ENCODE results near the gene PDHA2. TPM values are rescaled to one million over a fixed set of nuclear protein-coding genes. Genes with fewer than 3 reads are reported as not detected.
"Not testable (repeated sequence)": the region's sequence is repeated elsewhere in the genome, so short reads cannot be mapped to it uniquely, and the experiment has no call there.

Gene PDHA2
- not detected for total RNA-seq
- polyA plus RNA-seq, result not detected

GRCh38 chr4:95839891-95840290, at the start of gene PDHA2:
TSS of gene PDHA2 (plus strand) at chr4:95840093. CDS start at chr4:95840151, 58 bp downstream.
- Histone ChIP-seq H3K4me3 (ENCODE audit: low read depth, low read length) (no peak within 1 kb of the TSS), H3K27ac (ENCODE audit: low read depth) (no peak within 1 kb of the TSS), H3K36me3 (ENCODE audit: insufficient read depth) (no peaks in the 10 kb centered on the region), H3K4me1 (ENCODE audit: insufficient read depth) (no peaks in the 10 kb centered on the region)
- no peak for DNase-seq (ENCODE audit: extremely low spot score)
- 97% methylated on average over 22 of the region's 22 CpGs for WGBS

DNA sequence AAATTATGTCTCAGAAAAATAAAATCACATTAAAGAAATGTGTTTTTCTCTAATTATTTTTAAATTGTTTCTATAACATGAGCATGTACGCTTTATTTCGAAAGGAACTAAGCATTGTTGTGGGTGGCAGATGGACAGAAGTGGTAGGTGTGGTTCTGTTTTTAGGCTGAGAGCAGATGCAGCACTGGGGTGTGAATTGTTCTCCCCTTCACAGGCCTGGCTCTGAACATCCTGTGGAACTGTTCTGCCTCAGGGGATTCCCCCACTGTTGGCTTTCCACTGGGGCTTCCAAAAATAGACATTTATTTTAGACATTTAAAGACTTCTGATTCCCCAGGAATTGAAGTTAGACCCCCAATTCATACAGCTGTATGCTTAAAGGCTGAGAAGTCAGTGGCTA, 41.9 kb upstream of the PDHA2 start:
- Histone ChIP-seq H3K4me1 (ENCODE audit: insufficient read depth) (no peaks in the 10 kb centered on the region), H3K4me3 (ENCODE audit: low read depth, low read length) (no peak overlapping the region), H3K27ac (ENCODE audit: low read depth) (no peak overlapping the region), H3K36me3 (ENCODE audit: insufficient read depth) (no peaks in the 10 kb centered on the region)
- DNase-seq (ENCODE audit: extremely low spot score), result no peak
- 83% methylated on average over 2 of the region's 2 CpGs for WGBS

- Histone ChIP-seq H3K27ac (ENCODE audit: low read depth) (no peak overlapping the region), H3K4me1 (ENCODE audit: insufficient read depth) (no peaks in the 10 kb centered on the region), H3K36me3 (ENCODE audit: insufficient read depth) (no peaks in the 10 kb centered on the region), H3K4me3 (ENCODE audit: low read depth, low read length) (no peak overlapping the region)
- no peak for DNase-seq (ENCODE audit: extremely low spot score)
- WGBS, result 81% methylated on average over 3 of the region's 3 CpGs
Measured at GRCh38 chr4:95798727-95799126, 41.2 kb upstream of the PDHA2 start.

- no peaks in the 10 kb centered on the region for H3K4me1 ChIP-seq (ENCODE audit: insufficient read depth)
- DNase-seq (ENCODE audit: extremely low spot score), result no peak
- WGBS, result 76% methylated on average over 3 of the region's 3 CpGs
- no peak overlapping the region for H3K4me3 ChIP-seq (ENCODE audit: low read depth, low read length)
- no peak overlapping the region for H3K27ac ChIP-seq (ENCODE audit: low read depth)
- H3K36me3 ChIP-seq (ENCODE audit: insufficient read depth), result no peaks in the 10 kb centered on the region
Measured at GRCh38 chr4:95821867-95822266, 18.0 kb upstream of the PDHA2 start.

DNA sequence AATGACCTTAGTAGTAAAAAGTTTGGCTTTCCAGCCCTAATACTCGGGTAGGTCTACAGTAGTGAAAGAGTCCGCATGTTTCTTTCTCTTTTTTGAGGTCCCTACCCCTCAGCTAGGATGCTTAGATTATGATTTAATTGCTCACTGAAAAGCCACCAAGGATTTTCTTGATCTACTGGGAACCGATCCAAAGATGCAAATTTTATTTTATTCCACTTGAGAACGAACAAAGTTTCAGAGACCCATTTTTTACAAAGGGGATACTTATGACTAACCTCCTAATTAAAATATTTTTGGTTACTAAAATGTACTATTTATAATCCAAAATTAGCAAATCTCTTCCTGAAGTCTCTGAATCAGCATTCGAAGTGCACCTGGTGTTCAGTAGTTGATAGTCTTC, 14.3 kb upstream of the PDHA2 start:
- Histone ChIP-seq H3K4me1 (ENCODE audit: insufficient read depth) (no peaks in the 10 kb centered on the region), H3K4me3 (ENCODE audit: low read depth, low read length) (no peak overlapping the region), H3K27ac (ENCODE audit: low read depth) (no peak overlapping the region), H3K36me3 (ENCODE audit: insufficient read depth) (no peaks in the 10 kb centered on the region)
- WGBS, result 61% methylated on average over 5 of the region's 5 CpGs
- no peak for DNase-seq (ENCODE audit: extremely low spot score)

DNA sequence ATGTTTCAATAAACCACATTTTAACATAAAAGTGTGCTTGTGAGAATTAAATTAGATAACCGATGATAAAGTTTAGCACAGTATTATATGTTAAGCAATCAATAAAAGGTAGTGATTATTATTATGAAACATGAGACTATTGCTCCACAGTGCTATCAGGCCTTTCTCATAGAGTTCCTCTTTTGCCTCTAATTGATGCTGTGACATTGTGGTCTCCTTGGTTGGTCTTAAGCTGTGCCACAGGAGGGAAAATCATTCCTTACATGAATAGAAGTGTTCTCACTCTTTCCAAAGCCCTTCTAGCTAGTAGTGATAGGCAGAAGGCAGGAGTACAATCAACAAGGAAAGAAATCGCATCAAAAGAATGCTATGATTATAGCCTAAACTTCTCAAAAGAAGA, 9.2 kb upstream of the PDHA2 start:
- no peaks in the 10 kb centered on the region for H3K36me3 ChIP-seq (ENCODE audit: insufficient read depth)
- no peak overlapping the region for H3K27ac ChIP-seq (ENCODE audit: low read depth)
- 95% methylated on average over 2 of the region's 2 CpGs for WGBS
- no peak for DNase-seq (ENCODE audit: extremely low spot score)
- no peaks in the 10 kb centered on the region for H3K4me1 ChIP-seq (ENCODE audit: insufficient read depth)
- no peak overlapping the region for H3K4me3 ChIP-seq (ENCODE audit: low read depth, low read length)

DNA sequence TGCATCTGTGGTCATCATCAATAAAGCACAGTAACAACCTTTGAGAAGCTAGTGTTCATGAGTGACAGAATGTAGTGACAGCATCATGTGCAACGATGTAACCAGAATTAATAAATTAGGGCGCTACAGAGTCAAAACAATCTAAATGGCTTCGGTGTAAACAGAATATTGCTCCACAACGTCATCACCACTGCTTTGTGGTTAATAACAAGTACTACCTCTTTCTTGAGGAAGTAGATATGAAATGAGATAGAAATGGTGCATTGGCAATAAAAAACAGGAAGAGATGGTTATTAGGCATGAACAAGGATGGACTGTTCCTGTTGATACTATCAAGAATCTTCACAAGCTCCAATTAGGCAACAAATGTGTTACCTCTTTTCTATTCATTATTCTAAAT, 8.7 kb upstream of the PDHA2 start:
- 63% methylated on average over 4 of the region's 4 CpGs for WGBS
- Histone ChIP-seq H3K4me3 (ENCODE audit: low read depth, low read length) (no peak overlapping the region), H3K4me1 (ENCODE audit: insufficient read depth) (no peaks in the 10 kb centered on the region), H3K36me3 (ENCODE audit: insufficient read depth) (no peaks in the 10 kb centered on the region), H3K27ac (ENCODE audit: low read depth) (no peak overlapping the region)
- no peak for DNase-seq (ENCODE audit: extremely low spot score)

- no peak overlapping the region for H3K4me3 ChIP-seq (ENCODE audit: low read depth, low read length)
- H3K36me3 ChIP-seq (ENCODE audit: insufficient read depth), result no peaks in the 10 kb centered on the region
- no peak for DNase-seq (ENCODE audit: extremely low spot score)
- H3K4me1 ChIP-seq (ENCODE audit: insufficient read depth), result no peaks in the 10 kb centered on the region
- no peak overlapping the region for H3K27ac ChIP-seq (ENCODE audit: low read depth)
Measured at GRCh38 chr4:95833711-95834194, 6.1 kb upstream of the PDHA2 start.

- DNase-seq (ENCODE audit: extremely low spot score), result no peak
- H3K4me3 ChIP-seq (ENCODE audit: low read depth, low read length), result no peak overlapping the region
- no peaks in the 10 kb centered on the region for H3K4me1 ChIP-seq (ENCODE audit: insufficient read depth)
- 52% methylated on average over 3 of the region's 3 CpGs for WGBS
- no peaks in the 10 kb centered on the region for H3K36me3 ChIP-seq (ENCODE audit: insufficient read depth)
- H3K27ac ChIP-seq (ENCODE audit: low read depth), result no peak overlapping the region
Measured at GRCh38 chr4:95835672-95836071, 4.2 kb upstream of the PDHA2 start.

DNA sequence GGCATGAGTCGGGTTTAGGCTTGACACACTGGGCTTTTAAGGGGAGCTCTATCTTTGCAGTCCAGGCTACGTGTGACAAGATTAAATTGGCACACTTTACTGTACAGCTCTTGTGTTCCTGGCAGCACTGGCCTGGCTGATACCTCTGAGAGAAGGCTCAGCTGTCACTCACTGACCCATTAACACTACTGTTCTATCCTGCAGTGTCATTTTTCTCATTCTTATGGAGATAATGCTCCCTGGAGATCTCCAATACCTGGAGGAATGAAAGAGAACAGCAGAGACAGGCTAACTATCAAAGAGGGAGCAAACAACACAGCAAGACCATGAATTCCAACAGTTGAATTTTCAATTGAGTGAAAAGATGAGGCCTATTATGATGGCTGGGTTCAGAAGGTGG, 1.7 kb upstream of the PDHA2 start:
- Histone ChIP-seq H3K4me1 (ENCODE audit: insufficient read depth) (no peaks in the 10 kb centered on the region), H3K36me3 (ENCODE audit: insufficient read depth) (no peaks in the 10 kb centered on the region), H3K4me3 (ENCODE audit: low read depth, low read length) (no peak overlapping the region), H3K27ac (ENCODE audit: low read depth) (no peak overlapping the region)
- no peak for DNase-seq (ENCODE audit: extremely low spot score)
- 80% methylated on average over 2 of the region's 2 CpGs for WGBS

DNA sequence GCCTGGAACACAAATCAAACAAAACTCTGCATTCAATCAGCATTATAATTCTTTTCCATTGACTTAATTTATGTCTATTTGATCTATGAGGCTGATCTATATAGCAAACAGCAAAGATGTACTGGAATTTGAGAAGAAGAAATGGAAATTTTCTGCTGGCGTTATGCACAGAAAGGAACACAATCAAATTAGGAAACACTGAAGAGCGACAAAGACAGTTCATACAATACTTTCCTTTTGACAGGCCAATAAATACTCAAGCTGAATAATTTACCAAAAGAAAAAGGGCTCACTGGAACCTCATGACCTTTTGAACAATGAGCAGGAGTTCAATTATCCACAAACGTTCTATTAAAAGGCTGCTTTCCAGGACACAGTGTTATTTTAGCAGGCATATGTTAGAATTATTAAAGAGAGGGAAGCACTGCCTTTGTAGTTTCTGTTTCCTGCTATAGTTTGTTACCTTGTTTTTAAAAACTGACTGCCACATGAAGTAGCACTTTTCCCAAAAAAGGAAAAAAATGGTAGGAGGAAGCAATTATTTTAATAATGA, 8.1 kb downstream of the PDHA2 start:
- no peaks in the 10 kb centered on the region for H3K36me3 ChIP-seq (ENCODE audit: insufficient read depth)
- no peak for DNase-seq (ENCODE audit: extremely low spot score)
- H3K4me3 ChIP-seq (ENCODE audit: low read depth, low read length), result no peak overlapping the region
- no peak overlapping the region for H3K27ac ChIP-seq (ENCODE audit: low read depth)
- H3K4me1 ChIP-seq (ENCODE audit: insufficient read depth), result no peaks in the 10 kb centered on the region
- 63% methylated on average over 3 of the region's 3 CpGs for WGBS

DNA sequence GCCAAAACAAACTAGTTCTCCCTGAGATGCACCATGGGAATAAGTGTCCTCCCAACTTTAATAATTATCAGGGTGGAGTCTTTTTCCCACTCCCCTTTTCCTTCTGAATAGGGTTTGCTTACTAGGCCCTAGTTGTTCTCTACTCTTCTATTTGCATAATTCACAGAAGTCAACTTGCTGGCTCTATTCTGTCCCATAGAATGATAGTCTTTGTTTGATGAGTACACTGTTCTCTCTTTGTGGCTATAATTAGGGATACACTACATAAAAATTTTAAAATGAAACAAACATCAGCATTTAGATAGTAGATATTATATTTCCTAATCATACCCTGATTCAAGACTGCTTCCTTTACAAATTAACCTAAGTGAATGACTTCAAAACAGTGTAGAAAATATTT, 10.3 kb downstream of the PDHA2 start:
- Histone ChIP-seq H3K36me3 (ENCODE audit: insufficient read depth) (no peaks in the 10 kb centered on the region), H3K27ac (ENCODE audit: low read depth) (no peak overlapping the region), H3K4me3 (ENCODE audit: low read depth, low read length) (no peak overlapping the region), H3K4me1 (ENCODE audit: insufficient read depth) (no peaks in the 10 kb centered on the region)
- DNase-seq (ENCODE audit: extremely low spot score), result no peak

DNA sequence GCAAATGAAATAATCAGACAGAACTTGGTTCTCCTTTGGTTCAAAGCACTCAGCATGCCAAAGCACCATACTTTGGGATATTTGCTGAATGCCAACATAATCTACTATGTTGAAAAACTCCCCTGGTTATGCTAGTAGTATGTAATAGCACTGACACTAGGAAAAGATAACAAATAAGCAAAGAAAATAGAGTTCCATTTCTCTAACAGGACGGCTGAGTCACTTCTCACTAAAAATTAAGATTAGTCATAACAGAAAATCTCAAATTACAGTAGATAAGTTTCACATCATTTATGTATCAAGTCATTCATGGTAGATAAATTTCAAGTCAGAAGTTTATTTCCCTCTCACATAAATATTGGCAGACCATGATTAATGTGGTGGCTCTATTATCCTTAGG, 17.9 kb downstream of the PDHA2 start:
- no peak for DNase-seq (ENCODE audit: extremely low spot score)
- Histone ChIP-seq H3K36me3 (ENCODE audit: insufficient read depth) (no peaks in the 10 kb centered on the region), H3K4me3 (ENCODE audit: low read depth, low read length) (no peak overlapping the region), H3K27ac (ENCODE audit: low read depth) (no peak overlapping the region), H3K4me1 (ENCODE audit: insufficient read depth) (no peaks in the 10 kb centered on the region)
- WGBS, result 60% methylated on average over 1 of the region's 1 CpG

GRCh38 chr4:95867919-95868318, 28.0 kb downstream of the PDHA2 start:
- no peak overlapping the region for H3K4me3 ChIP-seq (ENCODE audit: low read depth, low read length)
- no peak for DNase-seq (ENCODE audit: extremely low spot score)
- no peaks in the 10 kb centered on the region for H3K4me1 ChIP-seq (ENCODE audit: insufficient read depth)
- H3K36me3 ChIP-seq (ENCODE audit: insufficient read depth), result no peaks in the 10 kb centered on the region
- H3K27ac ChIP-seq (ENCODE audit: low read depth), result no peak overlapping the region

GRCh38 chr4:95869414-95869813, 29.5 kb downstream of the PDHA2 start:
- H3K4me3 ChIP-seq (ENCODE audit: low read depth, low read length); H3K27ac ChIP-seq (ENCODE audit: low read depth); H3K4me1 ChIP-seq (ENCODE audit: insufficient read depth); H3K36me3 ChIP-seq (ENCODE audit: insufficient read depth); DNase-seq (ENCODE audit: extremely low spot score): not testable (repeated sequence)
- WGBS, result 99% methylated on average over 1 of the region's 1 CpG
